ENCODE results near the gene KCNC4. TPM values are rescaled to one million over a fixed set of nuclear protein-coding genes. Genes with fewer than 3 reads are reported as not detected.
A peak's percentile ranks its signal among the peaks of the same experiment; 100 is the strongest.

The KCNC4 gene
- total RNA-seq, 4 donors from 2014 or later: 4.8 to 9.4 (median 7.7) TPM

GRCh38 chr1:110242731-110243130 lies 32.6 kb downstream of the KCNC4 start:
- H3K4me3 ChIP-seq (ENCODE audit: low read depth, poor library complexity, severe bottlenecking): no peak overlapping the region
- no peak for DNase-seq (ENCODE audit: low spot score in 2 of 2)
- 84 to 85% methylated on average over 4 of the region's 4 CpGs for WGBS, 2 donors
- intact Hi-C loops (cut with DNase I; ENCODE audit: low total_unique reads): no loop called here
- TF ChIP-seq POLR2A (IDR thresholded peaks at IDR 0.05): no peak
- TF ChIP-seq CTCF (IDR thresholded peaks at IDR 0.05): no peak

GRCh38 chr1:110243146-110243545 lies 33.0 kb downstream of the KCNC4 start:
- no peak for DNase-seq (ENCODE audit: low spot score in 2 of 2)
- no peak overlapping the region for H3K4me3 ChIP-seq (ENCODE audit: low read depth, poor library complexity, severe bottlenecking)
- TF ChIP-seq CTCF (IDR thresholded peaks at IDR 0.05) (no peak), POLR2A (IDR thresholded peaks at IDR 0.05) (no peak)
- intact Hi-C loops (cut with DNase I; ENCODE audit: low total_unique reads): no loop called here
- 56 to 62% methylated on average over 7 of the region's 7 CpGs for WGBS, 2 donors

GRCh38 chr1:110243574-110243973 lies 33.5 kb downstream of the KCNC4 start:
- no peak for DNase-seq (ENCODE audit: low spot score in 2 of 2)
- WGBS, 2 donors: 19 to 26% methylated on average over 9 of the region's 9 CpGs
- intact Hi-C loops (cut with DNase I; ENCODE audit: low total_unique reads): no loop called here
- H3K4me3 ChIP-seq (ENCODE audit: low read depth, poor library complexity, severe bottlenecking): no peak overlapping the region
- no peak for TF ChIP-seq CTCF (IDR thresholded peaks at IDR 0.05)
- no peak for TF ChIP-seq POLR2A (IDR thresholded peaks at IDR 0.05)

- DNase-seq (ENCODE audit: low spot score in 2 of 2): no peak
- no peak overlapping the region for H3K4me3 ChIP-seq (ENCODE audit: low read depth, poor library complexity, severe bottlenecking)
- intact Hi-C loops (cut with DNase I; ENCODE audit: low total_unique reads): no loop called here
- WGBS, 2 donors: 40 to 57% methylated on average over 9 of the region's 9 CpGs
- TF ChIP-seq CTCF (IDR thresholded peaks at IDR 0.05): no peak
- TF ChIP-seq POLR2A (IDR thresholded peaks at IDR 0.05): no peak
Measured at GRCh38 chr1:110245876-110246620, 35.9 kb downstream of the KCNC4 start.

GRCh38 chr1:110248746-110249145 lies 38.6 kb downstream of the KCNC4 start:
- 75 to 80% methylated on average over 4 of the region's 4 CpGs for WGBS, 2 donors
- no peak for DNase-seq (ENCODE audit: low spot score in 2 of 2)
- H3K4me3 ChIP-seq (ENCODE audit: low read depth, poor library complexity, severe bottlenecking): no peak overlapping the region
- intact Hi-C loops (cut with DNase I; ENCODE audit: low total_unique reads): no loop called here
- TF ChIP-seq CTCF (IDR thresholded peaks at IDR 0.05): no peak
- TF ChIP-seq POLR2A (IDR thresholded peaks at IDR 0.05): no peak

- peak in 1 of 2 donors; percentile 50 for DNase-seq (ENCODE audit: low spot score in 2 of 2)
- intact Hi-C loops (cut with DNase I; ENCODE audit: low total_unique reads): no loop called here
- no peak overlapping the region for H3K4me3 ChIP-seq (ENCODE audit: low read depth, poor library complexity, severe bottlenecking)
- TF ChIP-seq POLR2A (IDR thresholded peaks at IDR 0.05): no peak
- TF ChIP-seq CTCF (IDR thresholded peaks at IDR 0.05): no peak
- 77 to 82% methylated on average over 4 of the region's 4 CpGs for WGBS, 2 donors
Measured at GRCh38 chr1:110249256-110249655, 39.1 kb downstream of the KCNC4 start.
